ENCODE measurements around the gene WNT8A. TPM values are rescaled to one million over a fixed set of nuclear protein-coding genes. Genes with fewer than 3 reads are reported as not detected.

Gene WNT8A
- total and polyA plus RNA-seq, 2 of the 13 experiments (the other 11 are each of a cell fraction or from before 2014, with no cell fraction given): not detected

GRCh38 chr5:138037907-138038633, 45.8 kb upstream of the WNT8A start:
- no peak overlapping the region for H3K9ac ChIP-seq (ENCODE audit: insufficient read depth, low read depth, low read length)
- in situ Hi-C loops (cut with HindIII; ENCODE audit: extremely low pct_ligation_motif_present, low pct_unique_long_range_greater_than_20kb): no loop called here
- H3K4me2 ChIP-seq (ENCODE audit: low read depth, low read length): no peak overlapping the region
- H3K9me3 ChIP-seq (ENCODE audit: low read length): no peaks in the 10 kb centered on the region
- H4K20me1 ChIP-seq (ENCODE audit: insufficient read depth, low read length): no peaks in the 10 kb centered on the region
- no peak overlapping the region for H2AFZ ChIP-seq (ENCODE audit: low read length)
- POLR2A ChIA-PET: no interaction called here
- FAIRE-seq (no peak), DNase-seq (ENCODE audit: low spot score) (no peak), ATAC-seq (no peak)
- CTCF ChIA-PET (ENCODE audit: low intra/inter-chr PET ratio, low total read pairs): interaction anchor here (3.0 to 4.3 kb wide), 2 partner anchors 31 to 95 kb away, joined by 17 to 68 read pairs; no protein-coding TSS in a partner anchor
- H3K27me3 ChIP-seq (ENCODE audit: control insufficient read depth in 1 of 2, insufficient read depth in 2 of 2, low read length in 2 of 2): no peaks in the 10 kb centered on the region; a peak in 1 of 5 replicates
- intact Hi-C loops (cut with micrococcal nuclease; ENCODE audit: unreplicated experiment): no loop called here
- no peak overlapping the region for H3K27ac ChIP-seq (ENCODE audit: extremely low read length, insufficient read depth, low read length)
- H3K4me1 ChIP-seq (ENCODE audit: insufficient read depth, low read length): peaks cover 17% of the 10 kb centered on the region
- no peak for TF ChIP-seq KLF12 (CRISPR knock-in tag; IDR thresholded peaks at IDR 0.05; ENCODE audit: borderline replicate concordance)
- TF ChIP-seq TOPORS (CRISPR knock-in tag; IDR thresholded peaks at IDR 0.05): no peak
- no peak for TF ChIP-seq PRMT3 (CRISPR knock-in tag; IDR thresholded peaks at IDR 0.05; ENCODE audit: borderline replicate concordance, low read depth)
- no peak for TF ChIP-seq GABPA (IDR thresholded peaks at IDR 0.05; ENCODE audit: low read depth, low read length)
- no peak for TF ChIP-seq GABPA (CRISPR knock-in tag; IDR thresholded peaks at IDR 0.05; ENCODE audit: low read depth)
- TF ChIP-seq PBX3 (CRISPR knock-in tag; IDR thresholded peaks at IDR 0.05; ENCODE audit: borderline replicate concordance): no peak
- TF ChIP-seq ZXDC (CRISPR knock-in tag; IDR thresholded peaks at IDR 0.05): no peak
- TF ChIP-seq FOSL2 (CRISPR knock-in tag; IDR thresholded peaks at IDR 0.05): no peak
- TF ChIP-seq ZNF609 (CRISPR knock-in tag; IDR thresholded peaks at IDR 0.05; ENCODE audit: borderline replicate concordance): no peak
- no peak for TF ChIP-seq ZNF207 (IDR thresholded peaks at IDR 0.05; ENCODE audit: borderline replicate concordance)
- no peak for TF ChIP-seq ZNF275 (CRISPR knock-in tag; IDR thresholded peaks at IDR 0.05; ENCODE audit: borderline replicate concordance)
- TF ChIP-seq GLI4 (CRISPR knock-in tag; IDR thresholded peaks at IDR 0.05; ENCODE audit: borderline replicate concordance): no peak
- no peaks in the 10 kb centered on the region for H3K79me2 ChIP-seq (ENCODE audit: insufficient read depth, low read length)
- 87% methylated on average over 1 of the region's 1 CpG for WGBS (ENCODE audit: low lambda C conversion rate)
- no peak overlapping the region for H3K4me3 ChIP-seq (replicated peaks in 1 of 3; ENCODE audit: insufficient read depth in 1 of 3, low read depth in 2 of 3, low read length in 3 of 3)
- no peaks in the 10 kb centered on the region for H3K36me3 ChIP-seq (replicated peaks in 1 of 2; ENCODE audit: control insufficient read depth in 1 of 2, insufficient read depth in 2 of 2, low read length in 2 of 2)
- no TSS peak for BruUV-seq (replicated peaks)
